ENCODE results near the gene WARS2. TPM values are rescaled to one million over a fixed set of nuclear protein-coding genes. Genes with fewer than 3 reads are reported as not detected.

Gene WARS2
- total RNA-seq, 4 donors from 2014 or later: 4.6 to 18.6 (median 10.3) TPM

- 95 to 100% methylated on average over 1 of the region's 1 CpG for WGBS, 2 donors (ENCODE audit: low coverage in 1 of 2)
- Histone ChIP-seq H3K27ac (peak overlapping the region in 1 of 4 donors; percentile 17), H3K27me3 (no peaks in the 10 kb centered on the region), H3K4me3 (no peak overlapping the region), H3K4me1 (no peaks in the 10 kb centered on the region), H3K36me3 (no peaks in the 10 kb centered on the region), H3K9me3 (no peaks in the 10 kb centered on the region)
- TF ChIP-seq EP300 (IDR thresholded peaks at IDR 0.05; ENCODE audit: low read depth): no peak
- no peak for TF ChIP-seq POLR2AphosphoS5 (IDR thresholded peaks at IDR 0.05)
- TF ChIP-seq CTCF (IDR thresholded peaks at IDR 0.05): no peak
- no peak for TF ChIP-seq POLR2A (IDR thresholded peaks at IDR 0.05)
- intact Hi-C loops (cut with DNase I; ENCODE audit: low total_unique reads): no loop called here
- no peak for DNase-seq
- in situ Hi-C loops (cut with MboI; ENCODE audit: low pct_ligation_motif_present in 1 of 4, low pct_unique_long_range_greater_than_20kb in 1 of 4, low sequenced_read_pairs in 3 of 4): no loop called here
These were observed 27.7 kb downstream of the WARS2 start for GRCh38 chr1:119112791-119113190.

GRCh38 chr1:119112244-119112643 lies 28.2 kb downstream of the WARS2 start:
- peak; percentile 16 to 79 (median 63) for TF ChIP-seq POLR2AphosphoS5 (IDR thresholded peaks at IDR 0.05)
- TF ChIP-seq POLR2A (IDR thresholded peaks at IDR 0.05): no peak
- TF ChIP-seq EP300 (IDR thresholded peaks at IDR 0.05; ENCODE audit: low read depth): peak; percentile 60
- no peak for TF ChIP-seq CTCF (IDR thresholded peaks at IDR 0.05)
- intact Hi-C loops (cut with DNase I; ENCODE audit: low total_unique reads) (no loop called here), in situ Hi-C loops (cut with MboI; ENCODE audit: low pct_ligation_motif_present in 1 of 4, low pct_unique_long_range_greater_than_20kb in 1 of 4, low sequenced_read_pairs in 3 of 4) (no loop called here)
- Histone ChIP-seq H3K27me3 (no peaks in the 10 kb centered on the region), H3K9me3 (peaks cover 0 to 2% of the 10 kb centered on the region in 2 donors), H3K36me3 (no peaks in the 10 kb centered on the region), H3K4me1 (no peaks in the 10 kb centered on the region), H3K4me3 (no peak overlapping the region), H3K27ac (peak overlapping the region in 1 of 4 donors; percentile 17)
- DNase-seq: no peak
- 88 to 100% methylated on average over 3 of the region's 3 CpGs for WGBS, 2 donors (ENCODE audit: low coverage in 1 of 2)

GRCh38 chr1:119108988-119109387 lies 31.5 kb downstream of the WARS2 start:
- no peak for DNase-seq
- H3K4me3 ChIP-seq: no peak overlapping the region
- no peak overlapping the region for H3K27ac ChIP-seq
- in situ Hi-C loops (cut with MboI; ENCODE audit: low pct_ligation_motif_present in 1 of 4, low pct_unique_long_range_greater_than_20kb in 1 of 4, low sequenced_read_pairs in 3 of 4) (no loop called here), intact Hi-C loops (cut with DNase I; ENCODE audit: low total_unique reads) (no loop called here)
- H3K4me1 ChIP-seq: no peaks in the 10 kb centered on the region
- no peaks in the 10 kb centered on the region for H3K27me3 ChIP-seq
- H3K9me3 ChIP-seq: peaks cover 0 to 2% of the 10 kb centered on the region in 2 donors
- no peaks in the 10 kb centered on the region for H3K36me3 ChIP-seq
- no peak for TF ChIP-seq CTCF (IDR thresholded peaks at IDR 0.05)
- TF ChIP-seq POLR2AphosphoS5 (IDR thresholded peaks at IDR 0.05): no peak
- no peak for TF ChIP-seq POLR2A (IDR thresholded peaks at IDR 0.05)
- TF ChIP-seq EP300 (IDR thresholded peaks at IDR 0.05; ENCODE audit: low read depth): no peak
- WGBS, 2 donors (ENCODE audit: low coverage in 1 of 2): 67 to 87% methylated on average over 1 of the region's 1 CpG

GRCh38 chr1:119103764-119104163 lies 36.7 kb downstream of the WARS2 start:
- Histone ChIP-seq H3K27me3 (no peaks in the 10 kb centered on the region), H3K36me3 (no peaks in the 10 kb centered on the region), H3K4me3 (no peak overlapping the region), H3K27ac (no peak overlapping the region), H3K9me3 (peaks cover 0 to 2% of the 10 kb centered on the region in 2 donors), H3K4me1 (peaks cover 0 to 5% (median 0%) of the 10 kb centered on the region in 4 donors)
- no peak for TF ChIP-seq EP300 (IDR thresholded peaks at IDR 0.05; ENCODE audit: low read depth)
- no peak for TF ChIP-seq CTCF (IDR thresholded peaks at IDR 0.05)
- no peak for TF ChIP-seq POLR2A (IDR thresholded peaks at IDR 0.05)
- WGBS, 2 donors (ENCODE audit: low coverage in 1 of 2): 98 to 100% methylated on average over 1 of the region's 1 CpG
- DNase-seq: no peak
- intact Hi-C loops (cut with DNase I; ENCODE audit: low total_unique reads): no loop called here
- in situ Hi-C loops (cut with MboI; ENCODE audit: low pct_ligation_motif_present in 1 of 4, low pct_unique_long_range_greater_than_20kb in 1 of 4, low sequenced_read_pairs in 3 of 4): no loop called here
